ENCODE results near the gene VKORC1. TPM values are rescaled to one million over a fixed set of nuclear protein-coding genes. Genes with fewer than 3 reads are reported as not detected.
"Not testable (repeated sequence)": the region's sequence is repeated elsewhere in the genome, so short reads cannot be mapped to it uniquely, and the experiment has no call there.

Gene VKORC1
- total and polyA plus RNA-seq, 2 donors (not counting 1 experiment from before 2014, with no cell fraction given): 118 to 301 TPM

DNA sequence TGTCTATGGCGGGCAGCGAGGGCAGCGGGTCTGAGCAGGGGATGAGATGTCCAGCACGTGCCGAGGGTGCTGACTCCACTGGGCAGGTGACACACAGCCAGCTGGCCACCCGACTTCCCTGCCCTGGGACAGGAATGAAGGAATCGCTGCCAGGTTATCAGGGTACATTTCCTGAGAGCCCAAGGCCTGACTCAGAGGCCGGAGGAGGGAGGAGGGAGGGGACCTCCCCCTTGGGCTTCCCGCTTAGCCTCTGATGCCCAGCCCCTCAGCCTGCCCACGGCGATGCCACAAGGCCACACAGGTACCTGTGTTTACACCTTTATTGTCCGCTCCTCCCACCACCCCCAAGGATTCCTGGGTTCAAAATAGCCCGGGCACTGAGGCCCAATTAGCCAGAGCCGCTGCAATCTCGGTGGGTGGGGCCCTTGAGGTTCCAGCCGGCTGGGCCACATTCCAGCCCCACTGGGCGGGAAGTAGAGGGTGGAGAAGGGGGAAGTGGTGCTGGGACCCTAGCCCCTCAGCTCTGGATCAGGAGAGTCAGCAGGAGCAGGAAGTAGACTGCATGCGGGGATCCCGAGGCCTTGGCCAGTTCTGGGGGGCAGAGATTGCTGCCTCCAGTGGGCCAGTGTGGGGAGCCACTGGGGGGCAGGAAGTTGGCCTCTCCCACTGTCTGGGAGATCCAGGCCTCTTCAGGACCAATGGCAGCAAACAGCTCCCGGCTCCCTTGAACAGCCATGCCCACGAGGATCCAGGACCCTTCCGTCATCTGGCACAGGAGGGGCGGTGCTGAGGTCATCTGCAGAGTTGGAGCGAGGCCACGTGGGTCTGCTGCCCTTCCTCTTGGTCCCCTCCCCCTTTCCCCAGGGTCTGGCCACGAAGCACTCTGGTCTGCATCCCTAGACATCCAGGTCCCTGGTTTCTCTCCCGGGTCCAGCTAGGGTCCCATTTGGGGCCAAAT, 44.3 kb upstream of the VKORC1 start:
- TF ChIP-seq CTCF (conservative IDR thresholded peaks at IDR 0.05 in 1 of 2, IDR thresholded peaks at IDR 0.05 in 1 of 2; ENCODE audit: low read depth in 1 of 2, low read length in 2 of 2): no peak
- TF ChIP-seq EZH2 (IDR thresholded peaks at IDR 0.05; ENCODE audit: low read length, missing control alignments): no peak

GRCh38 chr16:31136822-31137499, 42.4 kb upstream of the VKORC1 start:
- H3K27me3 ChIP-seq (ENCODE audit: control insufficient read depth, insufficient read depth, low read length); DNase-seq (ENCODE audit: low read depth in 2 of 2); H2AFZ ChIP-seq (ENCODE audit: low read length); H3K9me3 ChIP-seq (ENCODE audit: control insufficient read depth, insufficient read depth, low read depth, low read length); H4K20me1 ChIP-seq (ENCODE audit: control insufficient read depth, extremely low read depth, insufficient read depth, low read length); H3K4me3 ChIP-seq (replicated peaks in 1 of 4; ENCODE audit: control extremely low read depth in 1 of 4, insufficient read depth in 1 of 4, low read depth in 3 of 4, low read length in 4 of 4); H3K4me2 ChIP-seq (ENCODE audit: extremely low read depth, insufficient read depth, low read length); H3K27ac ChIP-seq (ENCODE audit: insufficient read depth, low read length); H3K9ac ChIP-seq (ENCODE audit: insufficient read depth, low read length); H3K4me1 ChIP-seq (ENCODE audit: control insufficient read depth, extremely low read depth, insufficient read depth, low read length); H3K79me2 ChIP-seq (ENCODE audit: control insufficient read depth, insufficient read depth, low read length); H3K36me3 ChIP-seq (ENCODE audit: control insufficient read depth, insufficient read depth, low read length): not testable (repeated sequence)

More for the DNA sequence above, 44.3 kb upstream of the VKORC1 start:
- Histone ChIP-seq H3K36me3 (ENCODE audit: control insufficient read depth, insufficient read depth, low read length) (no peaks in the 10 kb centered on the region), H2AFZ (ENCODE audit: low read length) (no peak overlapping the region), H3K4me2 (ENCODE audit: extremely low read depth, insufficient read depth, low read length) (no peak overlapping the region), H3K4me1 (ENCODE audit: control insufficient read depth, extremely low read depth, insufficient read depth, low read length) (peaks cover 9% of the 10 kb centered on the region), H3K4me3 (replicated peaks in 1 of 4; ENCODE audit: control extremely low read depth in 1 of 4, insufficient read depth in 1 of 4, low read depth in 3 of 4, low read length in 4 of 4) (no peak overlapping the region), H3K9ac (ENCODE audit: insufficient read depth, low read length) (no peak overlapping the region), H3K79me2 (ENCODE audit: control insufficient read depth, insufficient read depth, low read length) (no peaks in the 10 kb centered on the region), H3K27ac (ENCODE audit: insufficient read depth, low read length) (no peak overlapping the region), H3K9me3 (ENCODE audit: control insufficient read depth, insufficient read depth, low read depth, low read length) (no peaks in the 10 kb centered on the region), H4K20me1 (ENCODE audit: control insufficient read depth, extremely low read depth, insufficient read depth, low read length) (no peaks in the 10 kb centered on the region), H3K27me3 (ENCODE audit: control insufficient read depth, insufficient read depth, low read length) (no peaks in the 10 kb centered on the region)
- peak; percentile 37 to 77 for DNase-seq (ENCODE audit: low read depth in 2 of 2)

GRCh38 chr16:31136287-31136662, 41.7 kb upstream of the VKORC1 start:
- Histone ChIP-seq H3K4me3 (replicated peaks in 1 of 4; ENCODE audit: control extremely low read depth in 1 of 4, insufficient read depth in 1 of 4, low read depth in 3 of 4, low read length in 4 of 4) (no peak overlapping the region), H3K4me2 (ENCODE audit: extremely low read depth, insufficient read depth, low read length) (no peak overlapping the region), H2AFZ (ENCODE audit: low read length) (no peak overlapping the region), H3K27ac (ENCODE audit: insufficient read depth, low read length) (no peak overlapping the region), H3K9ac (ENCODE audit: insufficient read depth, low read length) (no peak overlapping the region), H3K36me3 (ENCODE audit: control insufficient read depth, insufficient read depth, low read length) (peaks cover 2% of the 10 kb centered on the region), H3K79me2 (ENCODE audit: control insufficient read depth, insufficient read depth, low read length) (no peaks in the 10 kb centered on the region), H3K4me1 (ENCODE audit: control insufficient read depth, extremely low read depth, insufficient read depth, low read length) (peaks cover 2% of the 10 kb centered on the region), H3K9me3 (ENCODE audit: control insufficient read depth, insufficient read depth, low read depth, low read length) (no peaks in the 10 kb centered on the region), H4K20me1 (ENCODE audit: control insufficient read depth, extremely low read depth, insufficient read depth, low read length) (no peaks in the 10 kb centered on the region), H3K27me3 (ENCODE audit: control insufficient read depth, insufficient read depth, low read length) (no peaks in the 10 kb centered on the region)
- no peak for TF ChIP-seq CTCF (conservative IDR thresholded peaks at IDR 0.05 in 1 of 2, IDR thresholded peaks at IDR 0.05 in 1 of 2; ENCODE audit: low read depth in 1 of 2, low read length in 2 of 2)
- DNase-seq (ENCODE audit: low read depth in 2 of 2): no peak

All from fibroblast of lung (primary cell).